Amniotic epithelial cell (primary cell): ENCODE measurements around the gene MTURN.
A peak's percentile ranks its signal among the peaks of the same experiment; 100 is the strongest.
"Not testable (repeated sequence)": the region's sequence is repeated elsewhere in the genome, so short reads cannot be mapped to it uniquely, and the experiment has no call there.

Source experiments
- DNase-seq: peaks from one replicate; pipeline ENCODE4 v3.0.0-alpha.2; 2010; ENCODE audit warnings: low read depth

MTURN gene

GRCh38 chr7:30178748-30179436 lies 44.1 kb downstream of the MTURN start:
- peak; percentile 28 for DNase-seq

DNA sequence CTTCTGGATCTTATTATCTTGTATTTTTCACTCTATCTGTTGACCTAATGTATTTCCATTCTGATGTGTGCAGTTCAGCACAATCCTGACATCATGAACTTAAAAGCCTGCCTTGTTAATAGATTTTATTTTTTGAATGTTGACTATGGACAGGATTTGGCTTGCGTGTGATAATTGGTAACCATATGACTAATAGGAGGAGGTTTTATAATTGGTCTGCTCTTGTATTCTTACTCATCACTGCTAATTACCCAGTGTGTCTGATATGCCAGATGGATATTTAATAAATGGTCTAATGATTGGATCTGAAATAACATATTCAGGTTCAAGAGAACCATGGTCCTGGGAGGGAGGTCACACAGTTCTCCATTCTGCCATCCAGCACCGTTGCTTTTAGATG lies 45.9 kb downstream of the MTURN start:
- no peak for DNase-seq

DNA sequence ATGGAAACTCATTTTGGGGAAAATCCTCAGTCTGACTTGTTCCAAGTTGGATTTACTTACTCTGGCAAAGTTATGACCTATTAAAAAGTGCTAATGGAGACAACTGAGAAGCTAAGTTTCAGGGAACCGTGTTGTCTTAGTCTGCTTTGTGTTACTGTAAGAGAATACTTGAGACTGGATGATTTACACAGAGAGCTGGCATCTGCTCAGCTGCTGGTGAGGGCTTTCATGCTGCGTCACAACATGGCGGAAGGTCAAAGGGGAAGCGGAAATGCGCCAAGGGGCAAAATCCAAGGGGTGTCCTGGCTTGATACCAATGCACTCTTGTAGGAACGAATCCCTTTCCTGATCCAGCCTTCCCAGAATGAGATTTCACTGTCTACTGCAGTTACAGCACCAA lies 46.4 kb downstream of the MTURN start:
- no peak for DNase-seq

DNA sequence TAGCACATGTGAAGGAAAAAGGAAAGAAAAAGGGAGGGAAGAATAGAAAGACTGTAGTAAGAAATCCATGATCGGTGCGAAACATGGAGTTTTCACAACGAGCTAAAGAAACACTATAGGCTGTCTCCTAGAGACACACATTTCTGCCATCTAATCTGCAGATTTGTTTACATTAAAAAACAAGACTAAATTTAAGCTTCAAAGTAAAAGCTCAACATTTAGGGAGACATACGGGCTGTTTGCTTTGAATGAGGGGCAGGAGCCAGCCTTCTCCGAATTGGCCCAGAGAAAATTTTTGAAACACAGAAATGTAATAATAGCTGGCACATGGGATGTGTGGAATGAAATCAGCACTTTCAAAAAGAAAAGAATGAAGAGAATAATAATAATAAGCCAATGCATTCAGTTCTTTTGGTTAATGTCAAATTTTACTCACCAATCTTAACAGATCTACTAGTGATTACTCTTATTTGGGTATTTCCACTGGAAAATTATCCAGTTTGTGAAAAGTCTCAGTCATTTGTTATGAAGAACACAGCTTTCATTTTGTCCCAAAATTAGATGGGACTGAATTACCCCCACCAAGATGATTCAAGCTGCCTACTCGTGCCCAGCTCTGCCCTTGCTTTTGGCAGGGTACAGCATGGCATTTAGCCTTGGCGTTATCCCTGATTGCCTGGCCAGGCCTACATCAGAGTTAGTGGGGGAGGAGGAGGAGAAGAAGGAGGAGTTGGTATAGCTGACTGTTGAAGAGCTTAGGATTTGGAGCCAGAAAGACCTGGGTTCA lies 47.1 kb downstream of the MTURN start:
- no peak for DNase-seq

GRCh38 chr7:30182814-30183213 lies 48.0 kb downstream of the MTURN start:
- no peak for DNase-seq

DNA sequence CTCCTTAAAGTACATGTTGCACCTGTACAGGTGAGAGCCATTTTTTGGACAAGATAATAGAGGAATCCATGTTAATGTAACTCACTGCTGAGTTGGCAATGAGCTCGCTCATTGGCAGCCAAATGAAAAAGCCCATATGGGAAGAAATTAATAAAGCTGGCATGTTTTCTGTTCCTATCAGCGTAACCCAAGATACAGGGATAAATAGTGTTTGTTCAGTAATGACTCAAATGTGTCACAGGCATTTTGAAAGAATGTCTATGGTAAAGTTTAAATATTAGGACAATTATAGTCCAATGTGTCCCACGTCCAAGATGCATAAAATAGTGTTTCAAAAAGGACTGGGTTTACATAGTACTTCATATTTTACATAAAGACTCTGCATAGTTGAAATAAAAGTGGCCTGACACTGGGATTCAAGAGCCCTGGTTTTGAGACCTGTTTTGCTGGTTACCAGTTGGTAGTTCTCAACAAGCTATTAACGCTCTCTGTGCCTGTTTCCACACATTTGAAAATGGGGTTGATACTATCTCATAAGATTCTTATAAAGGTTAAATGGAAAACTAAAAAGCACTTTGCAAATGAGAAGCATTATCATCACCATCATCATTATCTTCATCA lies 49.1 kb downstream of the MTURN start:
- no peak for DNase-seq

- peak; percentile 6 for DNase-seq
Measured at GRCh38 chr7:30184791-30185487, 50.2 kb downstream of the MTURN start.

- no peak for DNase-seq
Measured at GRCh38 chr7:30185496-30185895, 50.7 kb downstream of the MTURN start.

GRCh38 chr7:30186725-30187124 lies 51.9 kb downstream of the MTURN start:
- DNase-seq = no peak

DNA sequence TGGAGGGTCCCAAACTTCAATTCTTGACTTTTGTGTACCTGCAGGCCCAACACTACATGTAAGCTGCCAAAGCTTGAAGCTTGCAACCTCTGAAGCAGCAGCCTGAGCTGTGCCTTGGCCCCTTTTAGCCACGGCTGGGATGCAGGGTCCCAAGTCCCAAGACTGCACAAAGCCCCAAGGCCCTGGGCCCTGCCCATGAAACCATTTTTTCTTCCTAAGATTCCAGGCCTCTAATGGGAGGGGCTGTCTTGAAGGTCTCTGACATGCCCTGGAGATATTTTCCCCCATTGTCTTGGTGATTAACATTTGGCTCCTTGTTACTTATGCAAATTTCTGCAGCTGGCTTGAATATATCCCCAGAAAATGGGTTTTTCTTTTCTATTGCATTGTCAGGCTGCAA lies 52.7 kb downstream of the MTURN start:
- DNase-seq = no peak

- not testable (repeated sequence) for DNase-seq
Measured at GRCh38 chr7:30188381-30188780, 53.6 kb downstream of the MTURN start.

DNA sequence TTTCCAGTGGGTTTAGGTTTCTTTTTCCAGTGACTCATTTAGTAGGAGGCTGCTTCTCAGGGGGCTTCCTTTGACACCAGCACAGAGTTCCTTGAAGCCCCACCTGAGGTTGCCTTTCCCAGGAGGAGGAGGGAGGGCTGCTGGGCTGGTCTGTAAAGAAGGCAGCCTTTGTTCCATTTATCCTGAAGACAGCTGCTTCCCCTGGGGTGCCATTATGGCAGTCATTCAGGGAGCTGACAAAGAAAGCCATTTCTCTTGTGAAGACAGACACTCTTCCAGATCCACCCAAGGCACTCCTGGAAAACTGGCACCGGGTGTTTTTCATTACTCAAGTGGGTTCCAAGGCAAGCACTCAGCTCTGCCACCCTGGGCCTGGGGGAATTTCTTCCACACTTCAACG lies 54.0 kb downstream of the MTURN start:
- DNase-seq = no peak

- DNase-seq = no peak
Measured at GRCh38 chr7:30191809-30192208, 57.0 kb downstream of the MTURN start.

GRCh38 chr7:30193336-30193943 lies 58.7 kb downstream of the MTURN start:
- DNase-seq = no peak

DNA sequence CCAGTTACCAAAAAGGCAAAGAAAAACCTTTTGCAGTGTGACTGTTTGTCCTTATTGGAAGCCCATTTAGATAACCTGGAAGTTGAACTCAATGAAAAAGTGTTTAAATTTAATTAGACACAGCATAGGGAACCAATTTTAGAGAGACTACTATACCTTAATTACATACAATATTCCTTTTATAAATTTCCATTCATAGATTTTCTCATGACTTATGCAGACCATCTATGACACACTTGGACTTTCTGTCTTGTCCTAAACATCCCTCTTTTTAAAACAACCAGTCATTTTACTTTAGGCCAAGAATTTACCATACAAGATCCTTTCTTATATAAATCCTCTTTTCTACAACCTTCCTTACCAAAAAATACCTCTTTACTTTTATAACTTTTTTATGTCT lies 61.6 kb downstream of the MTURN start:
- no peak for DNase-seq

- no peak for DNase-seq
Measured at GRCh38 chr7:30197438-30197837, 62.7 kb downstream of the MTURN start.

- no peak for DNase-seq
Measured at GRCh38 chr7:30199271-30199670, 64.5 kb downstream of the MTURN start.

- no peak for DNase-seq
Measured at GRCh38 chr7:30200591-30200990, 65.8 kb downstream of the MTURN start.

- no peak for DNase-seq
Measured at GRCh38 chr7:30201161-30201666, 66.4 kb downstream of the MTURN start.

DNA sequence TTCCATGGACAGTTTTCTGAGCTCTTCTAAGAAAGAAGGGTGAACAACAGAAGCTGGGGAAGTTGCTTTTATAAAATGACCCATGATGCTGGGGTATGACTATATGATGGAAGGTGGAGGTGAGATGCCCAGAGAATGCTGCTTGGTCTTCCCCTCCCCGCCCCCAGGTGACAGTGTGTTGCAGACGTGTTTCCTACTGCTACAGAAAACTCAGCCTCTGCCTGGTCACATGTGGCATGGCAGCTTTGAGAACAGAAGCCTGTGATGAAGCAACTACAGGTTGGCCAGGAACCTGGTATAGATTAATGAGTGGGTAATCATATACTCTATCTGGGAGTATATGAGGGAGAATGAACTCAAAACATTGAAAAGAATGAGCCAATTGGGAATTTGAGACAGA lies 67.1 kb downstream of the MTURN start:
- DNase-seq = no peak

DNA sequence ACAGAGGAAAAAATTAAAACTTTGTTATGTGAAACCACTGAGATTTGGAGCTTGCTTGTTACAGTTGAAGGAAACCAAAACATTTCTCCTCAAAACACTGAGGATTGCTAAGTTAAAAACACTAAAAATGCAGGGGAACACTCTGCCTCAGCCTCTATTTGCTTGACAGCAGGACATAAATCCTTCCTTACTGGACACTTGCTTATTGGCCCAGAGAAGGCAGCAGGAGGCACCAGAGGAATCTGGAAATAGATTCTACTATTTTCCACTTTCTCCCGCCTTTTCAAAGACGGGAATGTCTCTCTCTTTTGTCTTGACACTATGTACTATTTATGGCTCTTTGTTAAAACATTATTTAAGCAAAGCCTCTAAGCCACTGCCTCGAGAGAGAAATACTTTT lies 67.9 kb downstream of the MTURN start:
- no peak for DNase-seq

GRCh38 chr7:30206491-30206890 lies 71.7 kb downstream of the MTURN start:
- DNase-seq = peak; percentile 18
